ENCODE measurements around the gene OXCT1. TPM values are rescaled to one million over a fixed set of nuclear protein-coding genes. Genes with fewer than 3 reads are reported as not detected.

Gene OXCT1
- 28.7 TPM for total RNA-seq

DNA sequence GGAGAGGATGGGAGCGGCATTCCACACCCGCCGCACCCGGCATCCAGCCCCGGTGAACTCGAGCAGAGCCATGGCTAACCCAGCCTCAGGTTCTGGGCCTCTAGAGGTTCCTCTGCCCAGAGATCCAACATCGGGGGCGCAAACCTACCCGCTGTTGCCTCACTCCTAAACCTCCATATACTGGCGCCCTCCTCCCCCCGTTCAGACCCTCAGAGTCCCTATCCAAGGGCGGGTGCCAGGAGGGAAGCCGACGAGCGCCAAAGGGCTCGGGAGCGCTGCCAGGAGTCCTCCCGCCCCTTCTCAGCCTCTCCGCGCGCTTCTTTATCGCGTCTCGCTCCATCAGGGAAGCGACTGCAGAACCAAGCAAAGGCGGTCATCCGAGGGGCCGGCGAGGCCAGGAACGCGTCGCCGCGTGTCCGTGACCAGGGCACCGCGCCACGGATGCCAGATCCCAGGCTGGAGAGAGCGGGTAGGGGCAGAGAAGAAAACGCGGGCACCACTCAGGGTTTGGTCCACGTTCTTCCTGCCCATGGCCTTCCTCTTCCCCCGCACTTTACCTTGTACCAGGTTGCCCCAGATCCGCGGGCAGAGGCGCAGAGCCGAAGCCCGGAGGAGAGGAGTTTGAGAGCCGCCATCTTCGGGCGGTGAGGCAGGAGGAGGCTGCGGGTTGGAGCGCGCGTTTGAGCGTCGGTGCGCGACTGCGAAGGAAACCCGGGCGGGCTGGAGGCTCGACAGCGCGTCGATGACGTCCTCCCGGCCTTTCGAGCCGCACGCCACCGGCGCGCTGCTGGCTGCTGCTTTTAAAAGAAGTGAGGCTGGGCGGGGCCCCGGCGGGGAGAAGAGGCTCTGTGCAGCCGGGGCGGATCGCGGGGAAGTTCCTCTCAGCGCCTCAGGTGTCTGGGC is at the start of gene OXCT1:
Gene OXCT1, minus strand, starts transcription at position 702 of the 903 bp plus-strand sequence. Its CDS starts 67 bp downstream, at position 635.
- DNase-seq (ENCODE audit: low spot score): peak; percentile 75

- no peak for DNase-seq (ENCODE audit: low spot score)
Measured at GRCh38 chr5:41918105-41918504, 47.9 kb upstream of the OXCT1 start.

DNA sequence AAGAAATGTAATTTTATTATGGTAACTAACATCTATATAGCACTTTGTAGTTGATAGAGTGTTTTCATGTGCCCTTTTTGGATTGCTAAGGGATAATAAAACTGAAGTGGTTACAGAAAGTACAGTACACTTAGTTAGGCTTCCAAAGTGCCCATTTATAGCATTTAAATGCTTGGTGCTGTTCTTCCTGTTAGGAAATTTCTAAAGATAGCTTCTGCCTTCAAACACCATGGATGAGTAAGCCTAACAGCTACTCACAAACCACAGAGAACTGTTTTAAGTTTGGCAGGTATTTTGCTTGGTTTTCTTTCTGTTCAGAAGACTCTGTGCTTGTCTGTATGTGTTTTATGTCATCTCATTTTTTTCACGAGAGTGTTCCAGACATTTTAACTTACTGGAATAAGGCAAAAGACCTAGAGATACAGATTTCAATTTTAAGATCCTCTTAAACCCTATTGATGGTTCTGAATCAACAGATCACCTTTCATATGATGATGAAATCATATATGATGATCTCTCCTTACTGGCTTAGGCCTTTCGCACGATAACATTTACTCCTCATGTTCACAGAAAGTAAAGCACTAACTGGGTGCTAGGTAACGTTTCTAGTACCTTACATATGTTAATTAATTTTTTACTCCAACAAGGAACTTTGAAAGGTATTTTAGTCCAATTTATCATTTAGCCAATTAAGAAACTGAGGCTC is 38.3 kb upstream of the OXCT1 start:
- no peak for DNase-seq (ENCODE audit: low spot score)

DNA sequence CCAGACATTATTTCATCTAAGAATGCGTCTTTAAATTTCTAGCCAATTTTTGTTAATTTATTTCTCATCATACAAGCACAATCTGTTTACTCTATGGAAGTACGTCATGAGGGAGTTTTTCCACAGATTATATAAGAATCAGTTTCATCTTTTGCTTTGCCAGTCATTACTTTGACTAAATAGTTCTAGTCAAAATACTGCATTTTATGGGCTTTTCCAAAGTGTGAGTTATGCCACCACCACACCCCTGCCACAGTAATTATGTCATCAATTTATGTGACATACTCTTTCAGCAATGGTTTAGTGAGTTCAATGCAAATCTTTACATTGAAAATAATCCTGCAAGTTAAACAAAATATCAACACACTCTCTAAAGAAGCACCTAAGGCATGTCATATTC is 35.9 kb upstream of the OXCT1 start:
- no peak for DNase-seq (ENCODE audit: low spot score)

- peak; percentile 99 for DNase-seq (ENCODE audit: low spot score)
Measured at GRCh38 chr5:41903892-41904799, 33.9 kb upstream of the OXCT1 start, which contains the start of gene RIMOC1. Gene RIMOC1, plus strand, starts transcription at chr5:41904344. Its CDS starts 24 bp downstream, at chr5:41904368.

- DNase-seq (ENCODE audit: low spot score): no peak
Measured at GRCh38 chr5:41903382-41903891, 33.2 kb upstream of the OXCT1 start.

GRCh38 chr5:41896230-41896629 is 26.0 kb upstream of the OXCT1 start:
- DNase-seq (ENCODE audit: low spot score): no peak

- DNase-seq (ENCODE audit: low spot score): no peak
Measured at GRCh38 chr5:41893074-41893851, 23.0 kb upstream of the OXCT1 start.

- no peak for DNase-seq (ENCODE audit: low spot score)
Measured at GRCh38 chr5:41892031-41892430, 21.8 kb upstream of the OXCT1 start.

GRCh38 chr5:41891066-41891707 is 21.0 kb upstream of the OXCT1 start:
- DNase-seq (ENCODE audit: low spot score): no peak

- DNase-seq (ENCODE audit: low spot score): no peak
Measured at GRCh38 chr5:41885286-41885685, 15.1 kb upstream of the OXCT1 start.

- no peak for DNase-seq (ENCODE audit: low spot score)
Measured at GRCh38 chr5:41883936-41884335, 13.7 kb upstream of the OXCT1 start.

DNA sequence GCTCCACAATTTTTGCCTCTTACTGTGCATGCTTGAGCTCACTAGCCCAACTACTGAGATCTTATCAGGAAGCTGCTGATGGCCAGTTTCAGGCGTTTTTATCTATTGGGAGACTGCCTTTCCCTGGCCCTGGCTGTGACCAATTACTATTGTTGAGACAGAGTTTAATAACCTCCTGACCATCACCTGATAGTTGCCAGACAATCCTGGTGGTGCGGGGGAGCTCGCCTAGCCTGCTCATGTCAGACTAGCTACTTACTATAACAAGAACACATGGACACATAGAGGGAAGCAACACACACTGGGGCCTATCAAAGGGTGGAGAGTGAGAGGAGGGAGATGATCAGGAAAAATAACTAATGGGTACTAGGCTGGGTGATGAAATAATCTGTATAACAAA is 13.0 kb upstream of the OXCT1 start:
- no peak for DNase-seq (ENCODE audit: low spot score)

- DNase-seq (ENCODE audit: low spot score): no peak
Measured at GRCh38 chr5:41882765-41883164, 12.5 kb upstream of the OXCT1 start.

GRCh38 chr5:41878643-41879478 is 8.6 kb upstream of the OXCT1 start:
- DNase-seq (ENCODE audit: low spot score): no peak

DNA sequence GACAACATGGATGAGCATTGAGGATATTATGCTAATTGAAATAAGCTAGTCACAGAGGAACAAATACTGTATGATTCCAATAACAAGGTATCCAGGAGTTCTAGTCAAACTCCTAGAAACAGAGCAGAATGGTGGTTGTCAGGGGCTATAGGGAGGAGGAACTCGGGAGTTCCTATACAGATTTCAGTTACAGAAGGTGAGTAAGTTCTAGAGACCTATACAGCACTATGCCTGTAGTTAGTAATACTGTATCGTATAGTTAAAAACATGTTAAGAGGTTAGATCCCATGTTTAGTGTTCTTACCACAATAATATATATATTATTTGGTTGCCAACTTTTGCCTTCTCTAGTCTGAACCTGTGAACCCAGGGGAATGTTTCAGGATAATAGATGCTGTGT is 7.9 kb upstream of the OXCT1 start:
- DNase-seq (ENCODE audit: low spot score): no peak

DNA sequence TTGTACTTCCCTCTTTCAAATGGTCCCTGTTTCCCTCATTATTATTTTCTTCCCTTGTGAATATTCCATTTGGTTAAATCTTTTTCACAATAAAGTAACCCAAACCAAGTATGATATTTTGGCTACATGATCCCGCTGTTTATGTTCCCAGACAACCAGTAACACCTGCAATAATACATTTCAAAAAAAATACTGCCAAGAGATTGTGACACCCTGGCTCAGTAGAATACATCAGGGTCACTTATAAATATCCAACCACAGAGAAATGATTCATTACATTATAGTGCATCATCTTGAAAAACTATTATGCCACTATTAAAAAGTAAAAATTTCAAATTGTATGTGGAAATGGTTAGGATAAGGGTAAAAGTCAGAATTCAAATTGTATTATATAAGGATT is 7.2 kb upstream of the OXCT1 start:
- no peak for DNase-seq (ENCODE audit: low spot score)

DNA sequence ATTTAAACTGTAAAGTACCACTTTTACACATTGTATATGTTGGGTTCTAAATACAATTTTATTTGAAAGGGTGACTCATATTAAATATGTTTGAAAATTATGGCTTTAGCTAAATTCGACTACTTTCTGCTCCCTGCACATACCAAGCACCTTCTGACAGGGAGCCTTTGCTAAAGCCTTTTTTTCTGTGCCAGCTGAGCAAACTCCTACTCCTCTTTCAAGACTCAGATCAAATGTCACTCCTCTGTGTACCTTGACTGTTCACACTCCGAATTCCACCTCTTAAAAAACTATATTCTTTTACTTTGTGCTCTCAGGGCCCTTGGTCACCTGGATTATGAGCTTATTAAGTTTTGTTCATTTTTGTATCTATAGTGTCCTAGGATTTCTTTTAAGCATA is 6.5 kb upstream of the OXCT1 start:
- DNase-seq (ENCODE audit: low spot score): no peak

DNA sequence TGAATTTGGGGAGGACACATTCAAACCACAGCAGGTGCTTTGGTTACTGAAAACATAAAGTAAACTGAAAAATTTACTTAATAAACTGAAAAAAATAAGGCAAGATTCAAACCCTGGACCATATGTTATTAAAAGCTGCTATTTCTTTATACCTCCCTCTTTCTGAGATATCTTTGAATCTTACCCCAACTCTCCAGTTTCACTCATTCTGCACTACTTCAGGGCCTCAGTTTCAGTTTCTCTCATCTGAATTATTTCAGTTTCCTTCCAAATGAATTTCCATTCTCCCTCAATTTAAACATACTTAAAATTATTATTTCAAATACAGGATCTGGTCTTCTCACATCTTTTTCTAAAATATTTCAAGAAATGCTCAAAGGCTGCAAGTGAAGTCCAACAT is 4.9 kb upstream of the OXCT1 start:
- DNase-seq (ENCODE audit: low spot score): no peak
